ENCODE measurements around the gene UTF1.

DNA sequence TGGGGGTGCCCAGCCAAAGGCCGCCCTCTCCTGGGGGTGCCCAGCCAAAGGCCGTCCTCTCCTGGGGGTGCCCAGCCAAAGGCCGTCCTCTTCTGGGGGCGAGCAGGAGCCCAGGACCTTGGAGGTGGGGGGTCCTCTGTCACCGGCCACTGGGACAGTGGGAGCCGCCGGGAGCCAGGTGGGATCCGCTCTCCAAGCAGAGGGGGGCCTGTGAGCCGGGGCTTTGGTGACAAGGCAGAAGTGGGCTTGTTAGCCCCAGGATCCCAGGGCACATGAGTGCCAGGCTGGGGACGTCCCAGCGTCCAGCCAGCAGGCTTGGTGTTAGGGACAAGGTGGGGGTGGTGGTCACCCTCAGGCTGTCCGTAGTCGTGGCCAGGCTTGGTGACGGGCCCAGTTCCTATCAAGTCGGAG is 29.4 kb upstream of the UTF1 start:
- TF ChIP-seq ETV6 (IDR thresholded peaks at IDR 0.05; ENCODE audit: borderline replicate concordance in 1 of 2, low read depth in 2 of 2, low read length in 1 of 2): no peak
- TF ChIP-seq ETV6 (CRISPR knock-in tag; IDR thresholded peaks at IDR 0.05; ENCODE audit: borderline replicate concordance): no peak
- TF ChIP-seq ZNF436 (CRISPR knock-in tag; IDR thresholded peaks at IDR 0.05): no peak
- no peak for TF ChIP-seq CHD1 (IDR thresholded peaks at IDR 0.05; ENCODE audit: low read length)
- TF ChIP-seq TAF1 (IDR thresholded peaks at IDR 0.05; ENCODE audit: control insufficient read depth, extremely low read depth, insufficient read depth, low read length, severe bottlenecking): no peak
- no peak for TF ChIP-seq ZNF507 (tag; conservative IDR thresholded peaks at IDR 0.05)
- TF ChIP-seq TSHZ1 (CRISPR knock-in tag; IDR thresholded peaks at IDR 0.05): no peak
- no peak for TF ChIP-seq CHD2 (IDR thresholded peaks at IDR 0.05; ENCODE audit: low read depth, low read length)
- TF ChIP-seq, protein P1, sequence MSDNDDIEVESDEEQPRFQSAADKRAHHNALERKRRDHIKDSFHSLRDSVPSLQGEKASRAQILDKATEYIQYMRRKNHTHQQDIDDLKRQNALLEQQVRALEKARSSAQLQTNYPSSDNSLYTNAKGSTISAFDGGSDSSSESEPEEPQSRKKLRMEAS (CRISPR knock-in tag; IDR thresholded peaks at IDR 0.05): no peak
- TF ChIP-seq TEAD2 (tag; IDR thresholded peaks at IDR 0.05): no peak
- no peak for TF ChIP-seq ELF4 (CRISPR knock-in tag; IDR thresholded peaks at IDR 0.05)
- TF ChIP-seq MED1 (CRISPR knock-in tag; IDR thresholded peaks at IDR 0.05; ENCODE audit: borderline replicate concordance): no peak
- TF ChIP-seq ZC3H8 (IDR thresholded peaks at IDR 0.05): no peak
- TF ChIP-seq KDM1A (IDR thresholded peaks at IDR 0.05): no peak

Data from K562 (cell line).